Measurements from ENCODE around the gene ADK.
"Not testable (repeated sequence)": the region's sequence is repeated elsewhere in the genome, so short reads cannot be mapped to it uniquely, and the experiment has no call there.

ADK gene

DNA sequence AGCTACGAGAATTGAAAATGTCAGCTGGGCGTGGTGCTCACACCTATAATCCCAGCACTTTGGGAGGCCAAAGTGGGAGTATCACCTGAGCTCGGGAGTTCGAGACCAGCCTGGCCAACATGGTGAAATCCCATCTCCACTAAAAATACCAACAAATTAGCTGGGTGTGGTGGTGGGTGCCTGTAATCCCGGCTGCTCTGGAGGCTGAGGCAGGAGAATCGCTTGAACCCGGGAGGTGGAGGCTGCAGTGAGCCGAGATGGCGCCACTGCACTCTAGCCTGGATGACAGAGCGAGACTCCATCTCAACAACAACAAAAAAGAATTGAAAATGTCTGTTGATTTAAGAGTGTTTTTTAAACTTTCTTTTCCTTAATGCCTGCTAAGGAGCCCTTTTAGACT is 4.0 kb upstream of the ADK start:
- not testable (repeated sequence) for DNase-seq

- DNase-seq = no peak
Observed at GRCh38 chr10:74150204-74150989, 624 bp upstream of the ADK start, which contains the start of gene AP3M1. AP3M1 (minus strand) TSS chr10:74150828; CDS start chr10:74138379, 12,449 bp downstream.

DNA sequence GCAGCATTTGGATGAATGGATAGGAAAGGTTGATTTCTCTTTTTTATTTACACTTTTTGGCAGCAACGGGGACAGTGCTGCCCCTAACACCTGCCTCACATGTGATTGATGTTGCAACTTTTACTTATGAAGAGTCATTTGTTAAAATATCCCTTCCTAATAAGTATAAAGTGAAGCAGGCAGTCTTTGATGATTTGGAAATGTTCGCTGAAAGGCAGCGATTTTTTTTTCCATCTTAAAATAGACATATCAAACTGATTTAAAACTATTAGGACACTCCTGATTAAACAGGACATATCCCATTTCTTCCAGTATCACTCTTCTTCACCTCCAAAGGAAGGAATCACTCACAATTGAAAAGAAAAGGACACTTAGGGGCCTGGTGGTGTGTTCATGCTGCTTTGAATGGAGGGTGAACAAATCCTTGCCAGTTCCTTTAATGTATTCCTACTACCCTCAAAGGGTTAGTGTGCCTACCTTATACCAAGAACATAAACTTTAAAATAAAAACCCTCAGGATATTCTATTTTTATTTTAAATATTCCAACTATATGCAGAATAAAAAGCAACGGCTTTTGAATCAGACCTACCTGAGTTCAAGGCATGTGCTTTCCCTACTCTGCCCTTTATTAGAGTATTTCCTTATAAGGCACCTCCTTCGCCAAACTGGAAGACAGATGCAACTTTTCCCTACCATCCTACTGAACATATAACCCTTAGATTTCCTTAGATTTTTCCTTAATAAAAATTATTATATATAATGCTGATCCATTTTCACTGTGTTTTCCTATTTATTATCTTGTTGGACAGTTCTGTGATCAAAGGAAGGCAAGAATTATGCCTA is 1.1 kb downstream of the ADK start:
- no peak for DNase-seq

- no peak for DNase-seq
Observed at GRCh38 chr10:74153123-74153522, 2.1 kb downstream of the ADK start.

GRCh38 chr10:74153676-74154075 is 2.7 kb downstream of the ADK start:
- DNase-seq = no peak

DNA sequence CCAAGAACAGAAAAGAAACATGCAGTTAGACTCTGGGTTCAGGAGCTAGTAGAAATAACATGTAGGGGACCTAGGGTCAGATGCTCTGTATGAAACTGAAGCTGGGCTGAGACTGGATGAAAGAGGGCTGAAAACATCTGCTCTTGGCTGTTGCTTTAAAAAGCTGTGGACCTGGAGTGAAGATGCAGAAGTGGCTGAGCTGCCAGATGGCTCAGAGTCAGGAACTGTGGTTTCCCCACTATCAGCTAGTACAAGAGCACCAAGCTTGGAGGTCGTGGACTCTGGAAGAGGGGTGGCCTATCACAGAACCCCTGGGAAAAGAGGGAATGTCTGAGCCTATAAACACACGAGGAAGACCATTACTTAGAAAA is 5.9 kb downstream of the ADK start:
- DNase-seq = no peak

DNA sequence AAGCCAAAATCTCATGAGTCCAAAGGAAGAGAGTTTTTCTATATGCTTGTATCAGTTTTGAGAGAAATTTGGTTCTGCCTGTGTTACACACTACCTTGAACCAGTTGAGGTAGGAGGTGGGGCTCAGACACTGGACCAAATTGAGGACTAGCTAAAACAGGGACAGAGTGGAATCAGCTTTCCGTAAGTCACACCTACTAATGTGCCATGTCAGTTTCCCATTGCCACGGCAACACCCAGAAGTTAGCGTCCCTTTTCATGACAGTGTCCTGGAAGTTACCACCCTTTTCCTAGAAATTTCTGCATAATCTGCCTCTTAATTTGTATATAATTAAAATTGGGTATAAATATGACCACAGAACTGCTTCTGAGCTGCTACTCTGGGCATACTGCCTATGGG is 9.0 kb downstream of the ADK start:
- DNase-seq = no peak

DNA sequence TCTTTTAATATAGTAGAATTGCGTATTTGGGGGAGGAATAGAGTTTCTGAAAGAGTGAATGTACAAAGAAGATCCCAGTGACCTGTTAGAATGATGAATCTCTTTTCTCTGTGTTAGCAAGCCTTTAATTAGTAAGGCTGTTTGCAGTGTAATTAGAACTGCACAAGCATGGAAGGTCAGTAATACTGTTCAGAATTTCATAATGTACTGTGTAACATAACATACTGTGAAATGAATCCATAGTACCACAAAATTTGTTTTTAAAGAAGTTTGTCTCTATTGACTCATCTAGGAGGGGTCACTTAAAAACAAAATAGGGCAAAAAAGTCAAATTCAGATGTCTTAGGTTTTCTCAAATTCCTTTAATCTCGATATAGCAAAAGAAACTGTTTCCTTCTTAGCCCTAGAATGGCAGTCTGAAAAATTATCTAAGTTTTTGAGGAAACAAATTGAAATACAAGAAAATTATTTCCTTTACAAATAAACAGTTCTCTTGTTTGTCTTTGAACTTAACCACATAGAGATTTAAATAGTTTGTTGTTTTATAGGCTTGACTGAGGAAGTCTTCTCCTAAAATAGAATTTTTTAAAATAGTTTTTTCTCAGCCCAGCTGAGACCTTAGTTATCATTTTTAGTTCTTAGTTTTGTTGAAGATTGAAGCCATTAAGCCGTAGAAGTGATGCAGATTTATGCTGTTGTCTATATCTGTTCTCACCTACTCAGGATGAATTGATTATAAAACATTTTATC is 12.5 kb downstream of the ADK start:
- DNase-seq = no peak

GRCh38 chr10:74164716-74165529 is 13.9 kb downstream of the ADK start:
- no peak for DNase-seq

DNA sequence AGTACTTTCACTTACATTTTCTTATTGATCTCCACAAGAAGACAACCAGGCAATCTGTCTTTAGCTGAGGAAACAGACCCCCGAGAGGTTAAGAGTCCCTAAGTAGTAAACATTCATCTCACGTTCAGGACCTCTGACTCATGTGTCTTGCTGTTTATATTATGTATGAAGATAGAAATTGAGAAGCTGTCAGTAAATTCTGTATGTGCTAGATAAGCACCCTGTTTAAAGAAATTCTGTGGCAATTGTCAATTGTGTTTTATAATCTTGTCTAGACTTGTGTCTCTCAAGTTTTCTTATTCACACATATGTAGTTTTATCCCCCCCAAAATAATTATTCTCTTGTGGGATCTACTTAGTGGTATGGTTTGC is 14.5 kb downstream of the ADK start:
- DNase-seq = no peak

DNA sequence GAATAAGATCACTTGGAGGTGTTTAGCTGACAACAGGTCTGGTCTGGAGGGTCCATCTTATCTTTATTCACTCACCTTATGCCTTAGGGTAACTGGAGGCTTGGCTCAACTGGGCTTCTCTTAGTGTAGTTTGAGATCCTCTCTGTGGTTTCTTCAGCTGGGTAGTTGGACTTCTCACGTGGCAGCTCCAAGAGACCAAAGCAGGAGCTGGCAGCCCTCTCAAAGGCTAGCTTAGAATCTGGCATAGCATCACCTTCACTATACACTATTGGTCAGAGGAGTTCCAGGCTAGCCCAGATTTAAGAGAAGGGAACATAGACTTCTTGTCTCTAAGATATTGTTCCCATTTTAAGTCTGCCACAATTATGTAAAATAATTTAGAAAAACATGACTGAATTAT is 16.4 kb downstream of the ADK start:
- DNase-seq = no peak

DNA sequence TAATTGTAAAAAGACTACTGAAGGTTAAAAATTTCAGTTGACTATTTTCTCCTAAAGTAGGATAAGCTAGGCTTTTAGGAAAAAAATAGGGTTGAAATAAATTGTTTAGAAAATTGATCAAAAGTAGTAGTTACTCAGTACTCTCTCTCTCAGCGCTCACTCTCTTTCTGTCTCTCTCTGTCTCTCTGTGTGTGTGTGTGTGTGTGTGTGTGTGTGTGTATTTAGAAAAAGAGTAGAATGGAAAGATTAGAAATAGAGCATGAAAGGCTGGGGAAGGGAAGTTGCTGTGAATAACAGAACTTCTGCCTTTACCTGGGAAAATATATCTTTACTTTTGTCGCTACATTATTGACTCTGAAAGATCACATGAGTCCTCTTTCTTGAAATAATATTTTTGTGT is 20.6 kb downstream of the ADK start:
- DNase-seq = no peak

DNA sequence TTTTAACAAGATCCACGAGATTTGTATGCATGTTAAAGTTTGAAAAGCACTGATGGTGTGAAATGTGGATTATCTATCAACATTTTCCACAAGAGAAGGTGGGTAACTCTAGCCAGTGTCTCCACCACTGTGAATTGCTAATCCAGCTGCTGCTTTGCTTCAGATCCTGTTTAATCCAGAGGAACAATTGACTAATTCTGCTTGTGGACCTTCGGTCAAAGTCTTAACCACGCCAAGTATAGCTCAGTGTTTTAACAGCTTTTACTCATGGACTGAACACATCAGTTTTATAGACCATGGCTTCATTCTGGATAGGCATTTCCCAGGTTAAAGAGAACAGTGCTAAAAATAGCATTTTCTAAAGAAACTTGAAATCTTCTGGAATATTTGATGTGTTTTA is 23.5 kb downstream of the ADK start:
- no peak for DNase-seq

DNA sequence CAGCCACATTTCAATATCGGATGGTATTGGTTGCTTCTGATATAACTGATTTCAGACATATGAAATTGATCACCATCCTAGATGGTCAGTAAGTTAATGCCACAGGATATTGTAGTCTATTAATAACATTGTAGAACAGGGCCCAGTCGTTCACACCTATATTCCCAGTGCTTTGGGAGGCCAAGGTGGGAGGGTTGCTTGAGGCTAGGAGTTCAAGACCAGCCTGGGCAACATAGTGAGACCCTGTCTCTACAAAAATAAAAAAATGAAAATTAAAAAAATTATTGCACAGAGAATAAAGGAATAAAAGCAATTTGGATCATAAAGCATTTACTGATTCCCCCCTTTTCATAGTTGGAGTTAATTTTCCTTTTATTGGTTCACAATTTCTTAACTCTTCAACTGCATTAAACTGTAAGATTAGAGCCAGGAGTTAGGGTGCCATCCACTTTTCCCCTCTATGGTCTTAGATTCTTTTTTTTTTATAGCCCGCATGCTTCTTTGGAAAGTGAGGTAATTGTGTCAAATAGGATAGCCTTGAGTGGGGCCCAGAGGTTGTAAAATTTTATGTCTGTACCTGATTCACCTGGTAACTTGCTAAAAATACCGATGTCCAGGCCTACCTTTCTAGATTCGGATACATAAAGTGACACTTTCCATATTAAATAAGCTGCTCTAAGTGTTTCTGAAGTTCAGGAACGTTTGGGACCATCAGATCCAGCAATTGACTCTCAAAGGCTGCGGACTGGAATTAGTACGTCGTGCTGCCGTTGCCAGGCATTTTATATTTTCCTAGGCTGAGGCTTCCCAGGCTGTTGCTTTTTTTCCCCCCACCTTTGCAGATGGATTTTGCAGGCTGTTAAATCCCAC is 24.7 kb downstream of the ADK start:
- no peak for DNase-seq

DNA sequence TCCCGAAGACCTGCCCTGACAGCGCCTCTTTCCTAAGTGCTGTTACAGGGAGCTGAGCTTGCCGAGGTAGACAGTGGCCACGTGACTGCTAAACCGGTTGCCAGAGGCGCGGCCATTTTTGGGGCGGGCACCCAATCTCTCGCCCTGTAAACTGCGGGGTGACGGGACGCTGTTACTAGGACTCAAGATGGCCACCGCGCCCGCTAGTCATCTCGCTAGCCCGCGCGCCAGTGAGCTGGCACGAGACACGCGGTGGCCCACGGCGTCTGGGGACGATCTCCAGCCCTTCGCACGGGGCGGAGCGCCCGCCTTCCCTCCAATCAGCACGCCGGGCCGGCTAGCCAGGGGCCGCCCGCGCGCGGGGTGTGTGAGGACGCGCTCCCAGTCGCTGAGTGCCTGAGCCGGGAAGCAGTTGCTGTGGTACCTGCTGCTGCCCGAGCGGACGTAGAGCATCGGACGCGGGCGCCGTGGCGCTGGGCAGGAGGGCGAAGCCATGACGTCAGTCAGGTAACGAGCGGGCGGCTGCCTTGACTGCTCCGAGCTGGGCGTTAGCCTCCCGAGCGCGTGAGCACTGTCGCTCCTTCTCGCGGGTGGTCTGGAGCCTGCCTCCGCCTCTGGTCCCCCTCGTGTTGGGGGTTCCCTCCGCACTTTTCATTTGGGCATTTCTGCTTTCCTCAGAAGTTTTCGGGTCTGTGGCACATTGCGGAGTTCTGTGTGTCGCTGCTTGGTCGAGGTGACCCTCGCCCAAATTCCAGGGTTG is 25.5 kb downstream of the ADK start:
- DNase-seq = peak; percentile 90

DNA sequence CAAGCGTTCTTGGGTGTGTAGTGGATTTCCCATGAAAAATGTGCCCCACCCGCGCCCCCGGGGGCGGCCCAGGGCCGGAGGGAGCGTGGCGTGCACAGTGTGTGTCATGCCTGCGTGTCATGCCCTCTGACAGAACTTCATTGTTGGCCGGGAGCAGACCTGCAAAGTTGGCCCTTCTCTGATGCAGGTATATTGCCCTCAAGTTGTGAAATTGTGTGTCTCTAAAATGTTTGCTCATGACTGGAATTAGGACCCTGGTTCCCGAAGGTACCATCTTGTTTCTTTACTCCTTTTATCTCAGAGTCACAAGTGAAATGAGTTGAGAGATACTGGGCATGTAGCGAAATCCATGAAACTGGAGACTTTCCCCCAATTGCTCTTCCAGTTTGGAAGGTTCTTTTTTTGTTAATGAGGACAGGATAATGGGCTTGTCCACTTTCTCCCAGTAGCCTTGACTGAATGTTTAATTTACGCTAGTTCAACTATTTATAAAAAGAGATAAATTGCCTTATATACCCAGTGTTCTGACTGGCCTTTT is 26.2 kb downstream of the ADK start:
- DNase-seq = no peak

GRCh38 chr10:74178042-74178791 is 27.2 kb downstream of the ADK start:
- DNase-seq = no peak

DNA sequence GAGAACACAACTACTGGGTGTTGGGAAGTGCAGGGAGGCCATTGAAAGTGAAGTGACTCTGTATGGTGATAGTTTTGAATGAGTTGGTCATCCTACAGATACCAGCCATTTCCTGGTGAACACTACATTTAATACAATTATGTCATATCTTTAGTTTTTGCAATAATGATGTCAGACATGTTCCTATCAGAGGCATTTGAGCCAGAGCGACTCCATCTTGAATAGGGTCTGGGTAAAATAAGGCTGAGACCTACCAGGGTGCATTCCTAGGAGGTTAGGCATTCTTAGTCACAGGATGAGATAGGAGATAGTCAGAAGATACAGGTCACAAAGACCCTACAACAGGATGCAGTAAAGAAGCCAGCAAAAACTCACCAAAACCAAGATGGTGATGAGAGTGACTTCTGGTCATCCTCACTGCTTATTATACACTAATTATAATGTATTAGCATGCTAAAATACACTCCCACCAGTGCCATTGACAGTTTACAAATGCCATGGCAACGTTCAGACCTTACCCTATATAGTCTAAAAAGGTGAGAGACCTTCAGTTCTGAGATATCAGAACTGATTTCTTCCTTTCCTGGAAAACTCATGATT is 28.2 kb downstream of the ADK start:
- DNase-seq = no peak

GRCh38 chr10:74186678-74187077 is 35.7 kb downstream of the ADK start:
- DNase-seq = no peak

All from NCI-H526 treated with DMSO at 0.1 percent for 48 hours (cell line).